ENCODE measurements around the gene PIGV. TPM values are rescaled to one million over a fixed set of nuclear protein-coding genes. Genes with fewer than 3 reads are reported as not detected.
A peak's percentile ranks its signal among the peaks of the same experiment; 100 is the strongest.

Gene PIGV
- total and polyA plus RNA-seq, 8 donors = 0.87 to 30.8 (median 7.0) TPM; not detected in 1

DNA sequence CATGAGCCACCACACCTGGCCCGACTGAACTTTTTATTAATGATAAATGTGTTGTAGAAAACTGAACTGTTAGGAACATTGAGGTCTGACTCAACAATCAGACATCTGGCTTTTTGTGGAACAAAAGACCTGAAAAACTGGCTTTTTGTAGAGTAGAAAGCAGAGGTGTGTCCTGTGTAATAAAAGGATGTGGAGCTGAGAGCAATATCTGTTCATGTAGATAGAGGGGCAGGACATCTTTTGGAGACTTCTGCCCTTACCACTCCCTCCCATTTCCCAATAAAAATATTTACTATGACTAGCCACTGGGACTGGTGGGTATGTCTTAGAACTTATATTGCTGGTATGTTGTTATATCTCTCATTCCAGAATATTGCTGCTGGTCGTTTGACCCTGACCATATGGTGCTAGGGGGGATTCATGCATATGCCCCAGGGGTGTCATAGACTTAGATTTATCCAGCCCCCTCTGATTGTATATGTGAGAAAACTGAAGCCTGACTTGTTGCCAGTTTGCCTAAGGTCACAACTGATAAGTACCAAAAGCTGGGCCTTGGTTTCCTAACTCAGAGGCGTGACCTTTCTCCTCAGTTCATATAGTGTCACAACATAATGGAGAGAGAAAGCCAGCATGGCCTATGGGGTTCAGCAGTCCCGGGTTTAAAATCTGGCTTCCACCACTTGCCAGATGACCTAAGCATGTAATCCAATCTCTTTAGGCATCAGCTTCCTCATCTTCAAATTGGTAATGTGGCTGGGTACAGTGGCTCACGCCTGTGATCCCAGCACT lies 33.5 kb upstream of the PIGV start:
- no peak for DNase-seq
- no peaks in the 10 kb centered on the region for H3K27me3 ChIP-seq
- H3K36me3 ChIP-seq = peaks cover 16 to 78% (median 63%) of the 10 kb centered on the region in 4 donors
- peaks cover 12 to 69% (median 44%) of the 10 kb centered on the region in 4 donors for H3K4me1 ChIP-seq
- peak overlapping the region in 2 of 5 donors; percentile 7 to 25 for H3K27ac ChIP-seq
- no peak overlapping the region for H3K4me3 ChIP-seq
- H3K9me3 ChIP-seq = no peaks in the 10 kb centered on the region
- 78 to 87% (median 81%) methylated on average over 5 of the region's 5 CpGs for WGBS, 5 donors
- no peak for TF ChIP-seq EP300 (IDR thresholded peaks at IDR 0.05)
- TF ChIP-seq POLR2A (IDR thresholded peaks at IDR 0.05) = no peak
- TF ChIP-seq POLR2AphosphoS5 (IDR thresholded peaks at IDR 0.05) = no peak
- TF ChIP-seq, protein P1, sequence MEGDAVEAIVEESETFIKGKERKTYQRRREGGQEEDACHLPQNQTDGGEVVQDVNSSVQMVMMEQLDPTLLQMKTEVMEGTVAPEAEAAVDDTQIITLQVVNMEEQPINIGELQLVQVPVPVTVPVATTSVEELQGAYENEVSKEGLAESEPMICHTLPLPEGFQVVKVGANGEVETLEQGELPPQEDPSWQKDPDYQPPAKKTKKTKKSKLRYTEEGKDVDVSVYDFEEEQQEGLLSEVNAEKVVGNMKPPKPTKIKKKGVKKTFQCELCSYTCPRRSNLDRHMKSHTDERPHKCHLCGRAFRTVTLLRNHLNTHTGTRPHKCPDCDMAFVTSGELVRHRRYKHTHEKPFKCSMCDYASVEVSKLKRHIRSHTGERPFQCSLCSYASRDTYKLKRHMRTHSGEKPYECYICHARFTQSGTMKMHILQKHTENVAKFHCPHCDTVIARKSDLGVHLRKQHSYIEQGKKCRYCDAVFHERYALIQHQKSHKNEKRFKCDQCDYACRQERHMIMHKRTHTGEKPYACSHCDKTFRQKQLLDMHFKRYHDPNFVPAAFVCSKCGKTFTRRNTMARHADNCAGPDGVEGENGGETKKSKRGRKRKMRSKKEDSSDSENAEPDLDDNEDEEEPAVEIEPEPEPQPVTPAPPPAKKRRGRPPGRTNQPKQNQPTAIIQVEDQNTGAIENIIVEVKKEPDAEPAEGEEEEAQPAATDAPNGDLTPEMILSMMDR (IDR thresholded peaks at IDR 0.05) = no peak
- intact Hi-C loops (cut with DNase I; ENCODE audit: low total_unique reads) = no loop called here

DNA sequence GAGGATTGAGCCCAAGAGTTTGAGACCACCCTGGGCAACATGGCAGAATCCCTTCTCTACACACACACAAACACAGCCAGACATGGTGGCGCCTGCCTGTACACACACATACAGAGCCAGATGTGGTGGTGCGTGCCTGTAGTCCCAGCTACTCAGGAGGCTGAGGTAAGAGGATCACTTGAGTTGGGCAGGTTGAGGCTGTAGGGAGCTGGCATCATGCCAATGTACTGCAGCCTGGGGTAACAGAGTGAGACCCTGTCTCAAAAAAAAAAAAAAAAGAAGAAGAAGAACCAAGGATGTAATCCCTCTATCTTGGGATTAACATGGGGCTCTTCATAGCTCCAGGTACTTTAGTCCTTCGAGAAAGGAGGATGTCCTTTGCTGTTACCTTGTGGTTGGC lies 29.4 kb upstream of the PIGV start:
- intact Hi-C loops (cut with DNase I; ENCODE audit: low total_unique reads) = no loop called here
- Histone ChIP-seq H3K36me3 (peaks cover 38 to 80% (median 71%) of the 10 kb centered on the region in 4 donors), H3K4me3 (no peak overlapping the region)

GRCh38 chr1:26759531-26759930 lies 28.2 kb upstream of the PIGV start:
- H3K36me3 ChIP-seq = peaks cover 45 to 84% (median 75%) of the 10 kb centered on the region in 4 donors
- no peaks in the 10 kb centered on the region for H3K27me3 ChIP-seq
- H3K4me1 ChIP-seq = peaks cover 2 to 20% (median 13%) of the 10 kb centered on the region in 4 donors
- TF ChIP-seq POLR2AphosphoS5 (IDR thresholded peaks at IDR 0.05) (no peak), EP300 (IDR thresholded peaks at IDR 0.05) (no peak), POLR2A (IDR thresholded peaks at IDR 0.05) (no peak)
- TF ChIP-seq, protein P1 (IDR thresholded peaks at IDR 0.05) = no peak
- no peak overlapping the region for H3K27ac ChIP-seq
- H3K4me3 ChIP-seq = no peak overlapping the region
- H3K9me3 ChIP-seq = no peaks in the 10 kb centered on the region
- no peak for DNase-seq
- intact Hi-C loops (cut with DNase I; ENCODE audit: low total_unique reads) = no loop called here

More for the DNA sequence above, 29.4 kb upstream of the PIGV start:
- Histone ChIP-seq H3K27me3 (no peaks in the 10 kb centered on the region), H3K27ac (no peak overlapping the region), H3K4me1 (peaks cover 3 to 32% (median 20%) of the 10 kb centered on the region in 4 donors), H3K9me3 (no peaks in the 10 kb centered on the region)
- 91 to 97% (median 95%) methylated on average over 3 of the region's 3 CpGs for WGBS, 5 donors
- no peak for DNase-seq
- TF ChIP-seq POLR2A (IDR thresholded peaks at IDR 0.05) (no peak), POLR2AphosphoS5 (IDR thresholded peaks at IDR 0.05) (no peak), EP300 (IDR thresholded peaks at IDR 0.05) (no peak)
- TF ChIP-seq, protein P1 (IDR thresholded peaks at IDR 0.05) = no peak

DNA sequence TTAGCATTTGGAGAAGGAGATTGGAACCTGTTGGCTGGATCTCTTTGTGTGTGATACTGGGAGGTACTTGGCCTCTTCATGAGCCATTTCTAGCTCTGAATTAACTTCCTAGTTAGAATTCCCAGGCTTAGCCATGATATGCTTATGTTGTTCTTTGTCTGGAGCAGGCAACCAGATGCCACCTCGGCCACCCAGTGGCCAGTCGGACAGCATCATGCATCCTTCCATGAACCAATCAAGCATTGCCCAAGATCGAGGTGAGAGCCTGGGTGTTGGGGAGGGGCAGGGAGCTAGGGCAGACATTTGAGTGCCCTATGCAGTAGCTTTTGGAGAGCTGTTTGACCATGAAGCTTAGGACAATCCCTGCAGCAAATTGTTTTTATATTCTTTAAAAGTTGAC lies 26.5 kb upstream of the PIGV start:
- H3K4me3 ChIP-seq = no peak overlapping the region
- no peaks in the 10 kb centered on the region for H3K27me3 ChIP-seq
- H3K4me1 ChIP-seq = peaks cover 0 to 15% (median 8%) of the 10 kb centered on the region in 4 donors
- no peaks in the 10 kb centered on the region for H3K9me3 ChIP-seq
- intact Hi-C loops (cut with DNase I; ENCODE audit: low total_unique reads) = no loop called here
- WGBS, 5 donors = 30 to 55% (median 44%) methylated on average over 3 of the region's 3 CpGs
- peaks cover 62 to 91% (median 82%) of the 10 kb centered on the region in 4 donors for H3K36me3 ChIP-seq
- no peak overlapping the region for H3K27ac ChIP-seq
- TF ChIP-seq POLR2AphosphoS5 (IDR thresholded peaks at IDR 0.05) = no peak
- no peak for TF ChIP-seq EP300 (IDR thresholded peaks at IDR 0.05)
- TF ChIP-seq, protein P1 (IDR thresholded peaks at IDR 0.05) = no peak
- DNase-seq = peak in 1 of 2 donors; percentile 21

All from stomach (tissue), 9 donors.